Stimulated activated CD4-positive, alpha-beta T cell treated with anti-CD3 and anti-CD28 coated beads, Interleukin-15, amount 100 ng/mL, for 48 hours (primary cell): ENCODE measurements around the gene MPP4.

Experiments
- DNase-seq, 2 donors: peaks; one replicate each; pipeline ENCODE4 v3.0.0-alpha.2; 2020; ENCODE audit warnings: low read depth in 2 of 2

MPP4 gene

DNA sequence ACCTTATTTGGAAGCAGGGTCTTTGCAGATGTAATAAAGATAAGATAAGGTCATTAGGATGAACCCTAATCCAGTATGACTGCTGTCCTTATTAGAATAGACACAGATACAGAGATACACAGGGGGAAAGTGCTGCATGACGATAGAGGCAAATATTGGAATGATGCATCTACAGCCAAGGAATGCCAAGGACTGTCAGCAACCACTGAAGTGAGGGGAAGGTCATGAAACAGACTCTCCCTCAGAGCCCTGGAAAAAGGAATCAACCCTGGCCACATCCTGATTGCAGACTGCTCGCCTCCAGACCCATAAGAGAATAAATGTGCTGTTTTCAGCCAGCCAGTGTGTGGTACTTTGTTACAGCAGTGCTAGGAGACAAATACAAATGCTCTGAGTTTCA, 69.9 kb downstream of the MPP4 start:
- DNase-seq, result no peak

DNA sequence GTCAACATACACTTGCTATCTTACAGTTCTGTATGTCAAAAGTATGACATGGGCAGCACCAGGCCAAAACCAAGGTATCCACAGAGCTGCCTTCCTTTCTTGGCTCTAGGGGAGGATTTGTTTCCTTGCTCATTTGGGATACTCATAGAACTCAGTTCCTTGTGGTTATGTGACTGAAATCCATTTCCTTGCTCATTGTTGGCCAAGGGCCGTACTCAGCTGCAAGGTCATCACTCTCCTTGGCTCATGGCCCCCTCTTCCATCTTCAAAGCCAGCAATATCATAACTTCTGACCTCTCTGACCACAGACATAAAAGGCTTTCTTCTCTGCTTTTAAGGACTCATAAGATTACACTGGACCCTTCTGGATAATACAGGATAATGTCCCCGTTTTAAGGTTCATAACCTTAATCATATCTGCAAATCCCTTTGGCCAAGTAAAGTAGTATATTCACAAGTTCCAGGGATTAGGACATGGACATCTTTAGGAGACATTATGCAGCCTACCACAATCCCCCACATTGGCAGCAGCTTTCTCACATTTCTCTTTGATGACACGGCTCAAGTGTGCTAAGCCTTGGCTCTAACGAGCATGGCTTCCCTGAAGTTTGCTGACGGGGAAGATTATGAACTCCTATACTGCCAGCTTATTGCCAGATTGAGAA, 76.0 kb downstream of the MPP4 start:
- DNase-seq, result no peak

- DNase-seq, result no peak
These were observed 77.0 kb downstream of the MPP4 start for GRCh38 chr2:201621293-201621999.

DNA sequence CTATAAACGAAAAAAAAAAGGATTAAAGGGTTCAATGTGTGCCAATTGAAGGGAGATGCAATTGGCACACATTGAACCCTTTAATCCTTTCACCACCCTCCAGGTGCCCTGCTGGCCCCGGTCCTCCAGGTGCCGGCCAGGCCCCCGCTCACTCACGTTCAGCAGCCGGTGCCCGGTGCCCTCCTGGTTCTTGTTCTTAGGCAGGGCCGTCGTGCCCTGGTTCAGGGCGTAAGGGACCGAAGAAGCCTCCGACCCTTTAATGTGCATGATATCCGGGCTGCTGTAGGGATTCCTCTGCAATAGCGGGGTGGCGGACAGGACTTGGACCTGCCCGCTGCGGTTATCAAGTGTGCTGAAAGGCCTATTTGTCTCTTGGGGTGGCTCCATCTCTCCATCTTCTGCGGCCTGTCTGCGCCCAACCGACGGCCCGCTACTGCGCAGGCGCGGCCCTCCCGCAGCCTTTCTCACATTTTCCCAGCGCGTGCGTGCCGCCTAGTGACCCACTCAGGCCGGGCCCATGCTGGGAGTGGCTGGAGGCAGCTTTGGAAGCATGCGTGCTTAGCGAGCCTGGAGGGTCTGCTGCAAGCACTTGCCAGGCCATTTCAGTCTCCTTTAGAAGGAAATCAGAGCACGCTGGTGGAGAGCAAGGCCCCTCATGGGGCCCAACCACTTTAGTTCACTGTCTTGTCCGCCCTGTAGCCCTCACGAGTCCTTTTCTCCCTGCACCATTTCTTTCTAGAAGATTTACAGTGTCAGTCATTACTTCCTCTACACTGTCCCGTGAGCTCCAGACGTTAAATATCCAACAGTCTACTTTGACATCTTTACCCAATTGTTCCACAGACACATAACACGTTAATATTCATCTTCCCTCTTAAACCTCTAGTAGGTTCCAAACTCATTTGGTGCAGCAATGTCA, 79.4 kb downstream of the MPP4 start:
- DNase-seq, result no peak

GRCh38 chr2:201608021-201608420, 90.4 kb downstream of the MPP4 start:
- DNase-seq, result no peak

GRCh38 chr2:201607568-201607967, 90.9 kb downstream of the MPP4 start:
- no peak for DNase-seq

- DNase-seq, result no peak
These were observed 97.5 kb downstream of the MPP4 start for GRCh38 chr2:201600906-201601305.

GRCh38 chr2:201597397-201597796, 101.0 kb downstream of the MPP4 start:
- no peak for DNase-seq
